ENCODE measurements around the gene TUSC2.

TUSC2 gene

DNA sequence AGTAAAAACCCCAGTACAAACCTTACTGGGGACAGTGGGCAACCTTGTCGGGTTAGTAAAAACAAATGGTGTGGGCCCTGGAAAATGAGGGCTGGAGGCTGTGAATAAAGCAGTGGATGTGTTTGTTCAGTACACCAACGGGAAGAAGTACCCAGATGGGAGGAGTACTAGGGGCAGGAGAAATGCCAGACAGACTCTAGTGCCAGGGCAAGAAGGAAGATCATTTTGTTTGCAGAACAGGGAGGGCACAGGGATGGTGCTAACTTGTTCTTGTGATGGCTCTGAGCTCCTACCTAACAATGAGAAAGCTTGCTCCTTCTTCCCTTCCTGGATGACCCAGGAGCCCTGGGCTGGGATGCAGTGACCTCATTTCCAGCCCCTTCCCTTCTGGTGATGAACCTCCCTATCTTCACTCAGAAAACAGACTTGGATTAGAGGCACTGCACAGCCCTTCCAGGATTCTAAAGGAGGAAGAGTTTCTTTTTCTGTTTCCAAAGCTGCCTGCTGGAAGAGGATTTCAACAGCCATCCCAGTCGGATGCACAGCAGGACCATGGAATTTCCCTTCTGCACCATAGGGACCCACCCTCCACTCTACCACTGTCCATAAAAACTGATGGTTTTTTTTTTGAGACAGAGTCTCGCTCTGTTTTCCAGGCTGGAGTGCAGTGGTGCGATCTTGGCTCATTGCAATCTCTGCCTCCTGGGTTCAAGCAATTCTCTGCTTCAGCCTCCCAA lies 6.5 kb upstream of the TUSC2 start:
- DNase-seq, result no peak

DNA sequence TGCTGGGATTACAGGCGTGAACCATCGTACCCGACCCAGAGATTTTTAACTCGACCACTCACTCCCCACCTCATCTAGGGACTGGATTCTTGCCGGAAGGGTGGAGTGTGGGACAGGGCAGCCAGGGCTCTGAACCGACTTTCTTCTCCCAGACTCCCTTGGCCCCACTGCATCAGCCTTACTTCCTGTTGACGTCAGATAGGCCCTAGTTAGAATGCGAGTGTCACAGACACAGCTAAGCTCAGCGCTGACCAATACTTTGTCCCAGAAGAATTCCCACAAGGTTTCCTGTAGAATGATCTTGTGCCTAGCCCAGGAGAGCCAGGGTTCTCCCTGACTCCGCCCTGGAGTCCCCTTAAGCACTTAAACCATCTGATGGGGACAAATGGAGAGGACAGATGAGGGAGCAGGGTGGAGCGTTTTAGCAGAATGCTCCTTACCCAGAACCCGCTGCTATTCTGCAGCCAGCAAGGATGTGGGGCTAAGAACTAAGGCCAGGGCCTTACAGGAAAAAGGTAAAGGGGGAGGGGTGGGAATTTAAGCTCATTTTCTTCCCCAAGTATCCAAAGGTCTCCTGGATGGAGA lies 5.8 kb upstream of the TUSC2 start:
- DNase-seq, result no peak

DNA sequence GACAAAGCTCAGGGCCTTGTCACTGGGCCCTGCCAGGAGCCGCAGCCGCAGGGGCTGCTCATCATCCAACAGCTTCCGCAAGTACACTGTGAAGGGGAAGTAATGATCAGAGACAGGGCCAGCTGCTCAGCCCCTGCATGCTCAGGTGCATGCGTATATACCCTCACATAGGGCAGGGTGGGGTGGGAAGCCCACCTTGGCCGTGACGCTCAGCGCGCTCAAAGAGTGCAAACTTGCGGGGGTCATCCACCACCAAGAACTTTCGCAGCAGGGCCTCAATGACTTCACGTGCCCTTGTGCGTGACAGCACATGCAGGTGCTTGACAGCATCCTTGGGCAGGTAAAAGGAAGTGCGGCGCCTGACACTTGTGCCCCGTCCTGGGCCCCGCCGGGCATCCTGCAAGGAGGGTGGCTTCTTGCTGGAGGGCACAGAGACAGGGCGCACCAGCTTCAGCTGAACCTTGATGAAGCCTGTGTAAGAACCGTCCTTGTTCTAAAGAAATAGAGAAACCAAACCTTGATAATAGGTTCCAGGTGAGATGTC lies 3.4 kb upstream of the TUSC2 start:
- DNase-seq, result no peak

DNA sequence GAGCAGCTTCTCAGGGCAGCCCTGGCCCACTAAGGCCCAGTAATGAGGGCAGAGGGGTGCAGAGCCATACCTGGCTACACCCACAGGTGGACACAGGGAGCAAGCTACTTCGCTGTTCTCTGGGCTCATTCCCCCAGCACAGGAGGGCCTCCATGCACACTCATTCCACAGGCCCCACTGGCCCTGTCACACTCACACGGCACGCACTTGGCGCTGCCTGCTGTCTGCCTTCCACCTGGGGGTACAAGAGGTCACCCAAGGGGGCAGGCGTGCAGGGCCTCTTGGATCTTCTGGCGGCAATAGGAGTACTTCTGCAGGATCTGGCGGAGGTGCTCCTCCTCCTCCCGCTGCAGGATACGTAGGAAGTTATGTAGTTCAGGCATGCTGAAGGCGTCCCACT lies 2.3 kb upstream of the TUSC2 start:
- no peak for DNase-seq

DNA sequence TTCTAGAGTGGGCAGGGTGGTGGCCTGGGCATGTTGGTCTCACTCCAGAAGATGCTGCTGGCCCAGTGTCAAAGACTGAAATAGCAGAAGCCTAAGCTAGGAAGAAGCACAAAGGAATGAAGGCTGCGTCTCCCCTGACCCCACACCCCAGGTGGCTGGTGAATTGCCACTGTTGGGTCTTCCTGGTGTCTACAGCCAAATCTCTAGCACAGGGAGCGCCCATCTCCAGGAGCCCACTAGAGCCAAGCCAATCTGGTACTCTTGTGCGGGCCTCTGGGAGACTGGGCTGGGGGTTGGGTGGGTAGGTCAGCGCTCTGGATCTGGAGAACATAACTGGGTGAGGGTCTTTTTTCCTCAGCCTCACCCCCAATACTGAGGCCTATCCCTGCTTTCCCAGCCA lies 894 bp downstream of the TUSC2 start:
- no peak for DNase-seq

DNA sequence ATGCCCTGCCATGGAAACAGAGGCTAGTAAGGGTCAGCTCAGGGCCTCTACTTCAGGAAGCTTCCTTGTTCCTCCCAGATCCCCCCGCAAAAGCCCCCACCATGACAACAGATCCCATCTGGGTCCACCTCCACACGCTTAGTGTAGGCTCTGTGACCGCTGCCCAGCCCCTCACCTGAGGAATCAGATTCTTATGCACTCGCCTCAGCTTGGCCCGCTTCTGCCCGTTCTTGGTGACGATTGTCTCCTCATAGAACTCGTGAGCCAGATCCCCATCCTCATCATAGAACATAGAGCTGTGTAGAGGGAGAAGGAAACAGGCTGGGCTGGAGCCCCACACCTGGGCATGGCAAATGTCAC lies 1.9 kb downstream of the TUSC2 start:
- no peak for DNase-seq

DNA sequence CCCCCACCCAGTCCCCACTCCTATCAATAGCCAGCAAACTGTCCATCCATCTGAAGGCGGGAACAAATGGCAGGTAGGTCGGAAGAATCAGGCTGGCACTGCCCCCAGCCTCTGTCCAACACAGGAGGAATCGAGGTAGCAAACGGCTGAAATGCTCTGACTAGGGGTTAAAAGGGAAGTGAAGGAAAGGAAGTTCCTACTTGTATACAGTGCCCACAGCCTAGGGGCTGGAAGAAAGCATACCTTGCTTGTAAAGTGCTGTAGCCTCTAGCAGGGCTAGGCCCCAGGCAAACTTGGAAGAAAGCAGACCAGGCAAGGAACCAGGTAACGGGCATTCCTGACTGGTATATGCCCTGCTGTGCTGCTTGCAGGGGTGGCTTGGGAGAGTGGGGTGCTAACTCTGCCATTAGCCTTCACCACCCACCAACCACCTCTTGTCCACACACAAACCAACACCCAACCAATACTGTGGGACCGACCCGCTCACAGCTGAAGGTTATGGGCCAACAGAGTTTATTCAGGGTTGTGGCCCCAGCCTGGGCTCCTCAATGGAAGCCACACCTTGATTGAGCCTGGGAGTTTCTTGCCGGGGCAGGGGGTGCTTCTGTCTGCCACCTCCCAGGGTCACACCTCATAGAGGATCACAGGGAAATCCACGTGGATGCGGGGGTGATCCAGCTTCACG lies 2.4 kb downstream of the TUSC2 start:
- DNase-seq, result no peak

DNA sequence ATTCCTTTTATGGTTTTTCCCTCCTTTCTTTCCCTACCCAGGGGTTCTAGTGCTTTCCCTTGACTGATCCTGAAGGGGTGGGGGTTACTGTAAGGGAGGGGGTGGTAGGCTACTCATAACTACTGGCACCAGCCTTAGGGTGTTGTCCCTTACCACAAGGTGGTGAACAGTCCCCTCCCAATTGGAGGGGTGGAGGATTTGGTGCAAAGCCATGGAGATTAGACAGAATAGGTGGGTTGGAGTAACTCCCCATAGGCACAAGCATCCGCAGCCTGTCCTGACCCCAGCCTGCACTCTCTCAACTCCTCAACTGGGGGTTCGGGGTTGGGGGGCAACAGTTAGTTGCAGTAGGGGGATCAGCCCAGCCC lies 2.9 kb downstream of the TUSC2 start:
- DNase-seq, result no peak

DNA sequence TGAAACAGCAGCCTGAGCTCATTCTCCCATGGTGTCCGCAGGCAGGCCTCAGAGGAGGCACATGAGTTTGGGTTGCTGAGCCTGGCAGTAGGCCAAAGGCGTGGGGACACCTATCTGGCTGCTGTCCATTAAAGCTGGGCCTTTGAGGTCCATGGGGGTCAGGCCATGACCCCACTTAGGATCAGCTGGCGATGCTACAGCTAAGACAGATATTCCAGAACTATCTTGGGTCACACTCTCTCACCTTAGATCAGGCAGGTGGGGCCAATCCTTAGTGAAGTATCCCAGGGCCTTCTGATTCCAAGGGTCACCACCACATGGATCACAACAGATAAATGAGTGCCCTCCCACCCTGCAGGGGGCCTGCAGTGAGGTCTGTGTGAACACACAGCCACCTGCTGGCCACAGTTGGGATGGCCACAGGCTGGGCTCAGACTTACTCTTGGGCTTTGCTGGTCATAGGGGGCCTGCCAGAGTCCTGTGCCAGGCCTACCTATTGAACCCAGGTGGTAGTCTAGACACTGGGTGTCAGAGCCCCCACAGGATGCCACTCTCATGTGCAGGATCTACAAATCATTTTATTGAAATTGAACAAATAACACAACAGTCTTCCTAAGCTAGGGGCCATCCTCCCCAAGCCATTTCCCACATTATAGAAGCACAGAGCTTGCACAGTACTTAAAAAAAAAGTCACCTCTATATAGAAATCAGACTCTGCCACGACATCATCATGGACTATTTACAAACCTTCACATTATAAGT lies 3.5 kb downstream of the TUSC2 start:
- peak in 1 of 2 experiments; percentile 4 for DNase-seq

DNA sequence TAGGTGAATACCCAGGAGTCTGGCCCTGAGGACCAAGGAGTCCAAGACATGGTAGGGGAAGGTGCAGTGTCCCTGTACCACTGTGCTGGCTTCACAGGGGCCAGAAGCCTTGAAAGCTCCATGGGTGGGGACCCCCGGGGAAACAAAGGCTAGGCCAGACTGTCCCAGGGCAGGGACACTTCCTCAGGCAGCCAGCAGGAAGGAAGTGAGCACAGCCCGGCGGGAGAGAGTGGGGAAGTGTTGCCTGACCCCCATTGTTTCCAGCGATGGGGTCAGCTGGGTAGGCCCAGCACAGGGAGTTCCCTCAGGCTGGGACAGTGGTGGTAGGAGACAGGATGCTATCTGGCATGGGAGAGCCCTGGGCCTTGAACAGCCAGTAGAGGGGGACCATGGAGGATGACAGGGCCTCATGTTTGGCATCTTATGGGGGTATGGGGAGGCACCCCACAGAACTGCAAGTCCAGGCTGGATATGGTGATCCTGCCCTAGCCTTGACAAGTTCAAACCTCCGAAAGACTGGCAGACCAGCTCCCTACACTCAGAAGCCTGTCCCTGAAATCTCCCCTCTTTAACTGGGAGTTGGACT lies 4.3 kb downstream of the TUSC2 start:
- DNase-seq, result no peak

DNA sequence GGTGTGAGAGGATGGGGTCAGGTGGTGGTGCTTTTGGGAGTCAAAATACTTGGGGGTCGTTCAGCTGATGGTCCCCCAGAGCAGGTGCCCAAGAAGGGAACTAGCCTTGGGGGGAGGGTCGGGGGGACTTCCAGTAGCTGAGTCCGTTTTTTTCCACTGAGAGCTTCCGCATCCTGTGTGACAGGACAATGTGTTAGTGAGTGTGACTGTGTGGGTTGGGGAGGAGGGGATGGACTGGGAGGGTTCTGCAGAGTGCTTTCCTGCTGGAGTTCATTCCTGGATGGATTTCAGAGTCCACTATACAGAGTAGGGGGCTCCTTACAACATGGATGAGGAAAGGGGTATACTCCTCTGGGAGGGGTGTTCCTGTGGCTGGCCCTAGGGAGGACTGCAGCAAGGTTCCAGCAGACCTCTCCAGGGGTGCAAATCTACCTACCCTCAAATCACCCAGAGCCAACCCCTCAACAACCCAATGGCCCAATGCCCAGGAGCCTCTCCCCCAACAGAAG lies 4.9 kb downstream of the TUSC2 start:
- no peak for DNase-seq

DNA sequence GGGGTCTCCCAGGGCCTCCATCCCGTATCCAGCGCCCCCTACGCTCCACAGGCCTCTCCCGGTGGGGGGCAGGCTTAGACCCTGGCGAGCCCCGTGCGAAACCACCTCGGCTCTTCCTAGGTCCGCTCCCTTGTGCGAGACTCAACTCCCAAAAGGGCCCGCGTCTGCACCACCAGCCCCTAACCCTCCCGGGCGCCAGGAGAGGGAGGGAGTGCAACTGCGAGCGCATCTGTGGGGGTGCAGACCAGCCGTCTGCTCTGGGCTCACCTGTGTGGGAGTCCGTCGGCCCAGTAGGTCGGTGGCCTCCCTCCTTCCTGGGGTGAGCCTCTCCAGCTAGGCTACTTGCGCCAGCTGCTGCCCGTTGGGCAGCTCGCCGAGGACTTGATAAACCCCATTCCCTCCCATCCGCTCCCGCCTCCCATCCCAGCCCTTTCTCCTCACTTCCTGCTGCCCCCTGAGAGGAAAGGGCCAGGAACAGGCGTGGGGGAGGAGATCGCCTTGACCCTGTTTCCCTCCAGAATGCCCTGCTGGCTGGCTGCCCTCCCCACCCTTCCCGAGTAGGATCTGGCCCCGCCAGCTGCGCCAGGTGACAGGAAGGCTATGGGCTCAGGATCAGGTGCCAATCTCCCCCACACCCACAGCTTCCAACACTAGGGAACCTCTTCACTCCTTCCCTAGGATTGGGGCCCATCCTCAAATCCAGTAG lies 5.5 kb downstream of the TUSC2 start, which contains the start of gene HYAL2:
TSS of gene HYAL2 (minus strand) at position 360 of the 706 bp plus-strand sequence. CDS start 2,256 bp downstream, outside the sequence.
- DNase-seq, result no peak

DNA sequence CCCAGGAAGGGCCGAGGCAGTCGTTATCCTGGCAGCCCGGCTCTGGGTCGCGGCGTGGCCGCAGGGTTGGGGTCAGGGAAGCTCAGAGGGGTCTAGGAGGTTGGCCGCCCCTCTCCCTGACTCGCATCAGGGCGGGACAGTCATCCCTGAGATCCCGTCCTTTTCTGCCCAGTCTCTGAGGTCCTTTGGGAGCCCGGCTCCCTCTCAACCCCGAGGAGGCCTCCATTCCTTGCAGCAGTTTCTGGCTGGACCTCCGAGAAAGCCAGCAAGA lies 6.0 kb downstream of the TUSC2 start:
- DNase-seq, result no peak

DNA sequence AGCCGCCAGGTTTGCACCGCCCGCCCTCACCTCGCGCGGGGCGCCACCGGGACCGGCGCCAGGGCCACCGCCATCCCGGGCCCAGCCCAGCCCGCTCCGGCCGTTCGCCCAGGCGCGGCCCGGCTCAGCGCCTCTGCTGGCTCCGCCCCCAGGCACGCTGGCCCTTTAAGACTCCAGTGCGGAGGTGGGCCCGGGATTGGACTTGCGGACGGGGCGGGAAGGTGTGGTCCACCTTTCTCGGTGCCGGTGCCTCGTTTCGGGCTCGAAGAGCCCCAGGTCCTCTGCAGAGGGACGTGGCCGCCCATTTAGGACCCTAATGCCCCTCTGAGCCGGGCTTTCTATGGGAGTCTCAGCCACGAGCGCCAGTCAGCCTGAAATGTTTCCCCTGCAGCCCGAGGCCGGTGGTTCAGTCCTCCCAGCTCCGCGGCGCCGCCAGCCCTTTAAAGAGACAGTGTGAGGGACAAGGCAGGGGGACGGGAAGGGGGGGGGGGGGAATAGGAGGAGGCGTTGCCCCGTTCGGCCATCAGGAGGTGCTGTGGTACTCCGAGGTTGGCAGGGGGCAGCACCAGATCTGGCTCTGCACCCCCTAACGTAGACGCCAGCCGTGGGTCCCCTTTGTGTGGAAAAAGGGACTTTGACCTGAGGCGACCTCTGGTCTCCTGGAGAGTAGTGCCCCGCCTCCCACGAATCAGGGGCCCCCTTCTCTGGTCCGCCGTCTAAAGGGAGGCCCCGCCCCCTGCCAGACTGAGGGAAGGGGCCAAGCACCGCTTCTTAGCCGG lies 6.5 kb downstream of the TUSC2 start:
- DNase-seq, result peak in 1 of 2 experiments; percentile 62

DNA sequence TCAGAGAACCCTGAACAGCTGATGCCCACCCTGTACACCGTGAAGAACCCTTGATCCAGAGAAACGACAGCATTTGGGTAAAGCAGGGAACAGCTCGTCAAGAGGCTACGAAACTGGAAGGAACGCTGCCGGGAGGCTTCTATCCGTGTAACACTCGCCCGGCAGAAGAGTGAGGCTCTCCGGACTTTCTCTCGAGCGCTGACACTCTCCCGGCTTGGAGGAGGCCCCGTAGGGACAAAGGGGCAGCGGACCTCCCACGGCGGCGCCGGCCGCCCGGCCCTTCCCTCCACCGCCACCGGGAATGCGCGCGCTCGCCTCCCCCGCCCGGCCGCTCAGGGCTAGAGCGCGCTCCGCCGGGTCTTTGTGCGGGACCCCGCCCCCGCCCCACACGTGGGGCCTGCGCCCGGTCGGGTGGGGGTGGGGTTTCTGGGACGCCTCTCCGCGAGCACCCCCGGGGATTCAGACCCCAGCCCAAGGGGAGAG lies 7.1 kb downstream of the TUSC2 start:
- peak in 1 of 2 experiments; percentile 62 for DNase-seq

DNA sequence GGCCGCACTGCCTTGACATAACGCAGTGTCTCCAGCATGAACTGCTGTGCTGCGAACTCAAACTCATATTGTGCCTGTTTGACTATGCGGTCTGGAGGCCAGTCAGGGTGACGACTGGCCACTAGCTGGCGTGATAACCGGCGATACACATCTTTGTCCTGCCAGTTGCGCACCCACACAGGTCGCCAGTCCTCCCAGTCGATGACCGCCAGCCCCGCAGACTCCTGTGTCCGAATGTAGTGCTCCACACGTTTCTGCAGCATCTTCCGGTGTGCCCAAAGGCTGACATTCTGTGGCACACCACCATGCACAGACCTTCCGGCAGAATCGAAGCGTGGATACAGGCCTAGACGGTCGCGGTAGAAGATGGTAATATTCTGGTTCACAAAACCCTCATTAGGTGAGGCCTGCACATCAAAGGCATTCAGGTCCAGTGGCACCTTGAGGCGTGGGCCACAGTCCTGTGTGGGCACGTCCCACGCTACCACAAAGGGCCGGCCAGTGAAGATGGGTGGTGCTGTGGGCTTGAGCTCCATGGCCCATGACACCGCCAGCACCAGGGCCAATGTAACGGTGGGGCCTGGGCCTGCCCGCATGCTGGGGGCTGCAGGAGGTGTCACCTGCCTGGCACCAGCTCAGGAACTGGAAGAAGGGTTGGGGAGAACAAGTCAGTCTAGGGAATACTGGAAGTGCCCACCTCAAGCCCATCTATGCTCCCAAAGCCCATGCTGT lies 8.0 kb downstream of the TUSC2 start:
- no peak for DNase-seq

DNA sequence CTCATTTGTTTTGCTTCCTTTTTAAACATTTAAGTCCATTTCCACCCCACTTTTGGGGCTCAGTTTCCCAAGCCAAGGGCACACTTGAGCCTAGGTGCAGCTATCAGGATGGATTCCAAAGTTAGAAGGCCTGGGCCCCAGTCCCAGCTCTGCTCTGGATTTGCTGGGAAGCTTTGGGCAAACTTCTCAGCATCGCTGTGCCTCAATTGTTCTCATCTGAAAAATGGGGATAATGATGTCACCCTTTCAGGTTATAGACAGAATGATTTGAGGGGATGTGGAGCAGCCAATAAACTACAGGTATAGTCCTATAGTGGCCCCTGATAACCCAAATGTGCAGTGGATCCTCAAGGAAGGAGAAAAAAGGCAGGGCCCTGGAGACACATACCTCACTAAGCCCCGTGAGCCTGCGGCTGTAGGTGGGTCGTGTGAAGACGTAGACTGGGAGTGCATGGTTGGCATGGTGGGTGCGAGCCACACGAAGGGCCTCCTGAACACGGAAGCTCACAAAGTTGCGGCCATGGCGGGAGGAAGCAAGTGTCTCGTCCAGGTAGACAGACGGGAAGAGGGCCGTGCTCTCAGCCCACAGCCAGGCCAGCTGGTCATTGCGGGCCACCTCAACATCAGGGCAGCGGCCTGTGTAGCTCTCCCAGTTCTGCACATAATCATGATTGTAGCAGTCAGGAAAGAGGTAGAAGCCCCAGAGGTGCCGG lies 8.7 kb downstream of the TUSC2 start:
- no peak for DNase-seq

DNA sequence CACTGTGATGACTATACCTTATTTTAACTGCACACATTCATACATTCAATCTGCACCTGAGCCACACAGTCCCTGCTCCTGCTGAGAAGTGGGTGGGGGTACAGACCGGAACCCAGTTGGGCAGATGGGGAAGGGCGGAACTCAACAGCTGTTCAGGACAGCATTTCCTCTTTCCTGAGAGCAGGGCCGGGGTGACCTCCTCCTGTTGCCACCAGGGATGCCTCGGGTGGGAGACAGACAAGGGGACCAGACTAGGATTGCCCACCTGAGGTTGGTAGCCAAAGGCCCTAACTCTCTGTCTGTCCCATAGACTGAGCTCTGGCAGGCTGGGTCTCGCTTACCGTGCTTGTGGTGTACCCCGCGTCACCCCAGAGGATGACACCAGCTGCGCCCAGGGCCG lies 9.4 kb downstream of the TUSC2 start:
- no peak for DNase-seq

DNA sequence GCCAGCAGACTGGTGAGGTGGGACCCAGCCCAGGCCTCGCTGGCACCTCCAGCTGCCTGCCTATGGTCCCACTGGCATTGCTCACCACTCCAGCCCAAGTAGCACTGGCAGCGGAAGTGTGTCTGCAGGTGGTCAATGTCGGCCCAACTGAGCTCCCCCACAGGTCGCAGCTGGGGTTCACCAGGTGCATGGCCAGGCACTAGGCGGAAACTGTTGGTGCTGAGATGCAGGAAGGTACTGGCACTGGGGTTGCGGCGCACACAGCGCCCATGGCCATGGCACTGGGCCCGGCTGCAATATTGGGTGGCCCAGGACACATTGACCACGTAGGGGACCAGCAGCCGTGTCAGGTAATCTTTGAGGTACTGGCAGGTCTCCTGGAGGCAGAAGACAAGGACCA lies 9.9 kb downstream of the TUSC2 start:
- DNase-seq, result no peak

DNA sequence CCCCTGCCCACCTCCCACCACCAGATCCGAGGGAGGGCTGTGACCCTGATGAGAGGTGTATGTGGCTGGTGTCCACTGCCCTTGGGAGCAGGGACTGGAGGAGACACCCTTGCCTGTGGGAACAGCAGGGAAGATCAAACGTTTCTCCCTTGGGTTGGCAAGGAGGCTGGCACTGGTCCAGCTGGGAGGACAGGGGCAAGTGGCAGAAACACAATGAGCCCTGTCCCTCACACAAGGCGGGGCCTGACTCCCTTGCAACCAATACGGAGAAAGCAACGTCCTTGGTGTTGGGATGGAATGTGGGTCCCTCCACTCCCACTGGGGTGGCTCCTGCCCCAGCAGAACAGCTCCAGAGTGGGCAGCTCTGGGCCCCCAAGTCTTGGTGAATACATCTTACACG lies 10.7 kb downstream of the TUSC2 start:
- no peak for DNase-seq
